ENCODE data around the gene PRKG1. TPM values are rescaled to one million over a fixed set of nuclear protein-coding genes. Genes with fewer than 3 reads are reported as not detected.
"Not testable (repeated sequence)": the region's sequence is repeated elsewhere in the genome, so short reads cannot be mapped to it uniquely, and the experiment has no call there.

The PRKG1 gene
- total and polyA plus RNA-seq, 7 donors: 4.5 to 49.0 (median 31.7) TPM

GRCh38 chr10:51758366-51758765 lies 684.1 kb downstream of the PRKG1 start:
- ATAC-seq: no peak
- Histone ChIP-seq H3K4me3 (no peak overlapping the region), H3K4me1 (no peaks in the 10 kb centered on the region), H3K9me3 (no peaks in the 10 kb centered on the region), H3K27me3 (ENCODE audit: insufficient read depth in 3 of 3, low read length in 2 of 3) (no peaks in the 10 kb centered on the region), H3K27ac (no peak overlapping the region), H3K36me3 (ENCODE audit: insufficient read depth in 1 of 2, low read depth in 1 of 2) (no peaks in the 10 kb centered on the region)
- TF ChIP-seq CTCF (IDR thresholded peaks at IDR 0.05): no peak
- no peak for DNase-seq
- intact Hi-C loops (cut with DNase I): no loop called here
- 49 to 68% (median 59%) methylated on average over 3 of the region's 3 CpGs for WGBS, 3 donors

- ATAC-seq; H3K9me3 ChIP-seq; intact Hi-C loops (cut with DNase I); H3K27ac ChIP-seq; H3K4me3 ChIP-seq; H3K27me3 ChIP-seq (ENCODE audit: insufficient read depth in 3 of 3, low read length in 2 of 3); H3K4me1 ChIP-seq; DNase-seq; H3K36me3 ChIP-seq (ENCODE audit: insufficient read depth in 1 of 2, low read depth in 1 of 2): not testable (repeated sequence)
- WGBS, 3 donors: 80 to 94% (median 83%) methylated on average over 1 of the region's 1 CpG
These were observed 684.6 kb downstream of the PRKG1 start for GRCh38 chr10:51758838-51759237.

- ATAC-seq (no peak), DNase-seq (no peak)
- H3K9me3 ChIP-seq: no peaks in the 10 kb centered on the region
- H3K36me3 ChIP-seq (ENCODE audit: insufficient read depth in 1 of 2, low read depth in 1 of 2): no peaks in the 10 kb centered on the region
- no peak overlapping the region for H3K27ac ChIP-seq
- no peak for TF ChIP-seq CTCF (IDR thresholded peaks at IDR 0.05)
- H3K27me3 ChIP-seq (ENCODE audit: insufficient read depth in 3 of 3, low read length in 2 of 3): no peaks in the 10 kb centered on the region
- intact Hi-C loops (cut with DNase I): no loop called here
- 67 to 72% (median 72%) methylated on average over 4 of the region's 4 CpGs for WGBS, 3 donors
- H3K4me3 ChIP-seq: no peak overlapping the region
- H3K4me1 ChIP-seq: no peaks in the 10 kb centered on the region
These were observed 685.7 kb downstream of the PRKG1 start for GRCh38 chr10:51759896-51760534.

- 96 to 99% (median 98%) methylated on average over 4 of the region's 4 CpGs for WGBS, 3 donors
- no peak for TF ChIP-seq CTCF (IDR thresholded peaks at IDR 0.05)
- H3K36me3 ChIP-seq (ENCODE audit: insufficient read depth in 1 of 2, low read depth in 1 of 2): no peaks in the 10 kb centered on the region
- no peak overlapping the region for H3K4me3 ChIP-seq
- ATAC-seq (no peak), DNase-seq (no peak)
- intact Hi-C loops (cut with DNase I): no loop called here
- H3K4me1 ChIP-seq: no peaks in the 10 kb centered on the region
- H3K9me3 ChIP-seq: no peaks in the 10 kb centered on the region
- H3K27ac ChIP-seq: no peak overlapping the region
- no peaks in the 10 kb centered on the region for H3K27me3 ChIP-seq (ENCODE audit: insufficient read depth in 3 of 3, low read length in 2 of 3)
These were observed 686.8 kb downstream of the PRKG1 start for GRCh38 chr10:51760864-51761640.

- intact Hi-C loops (cut with DNase I): no loop called here
- Histone ChIP-seq H3K4me3 (no peak overlapping the region), H3K36me3 (ENCODE audit: insufficient read depth in 1 of 2, low read depth in 1 of 2) (no peaks in the 10 kb centered on the region), H3K27ac (no peak overlapping the region), H3K27me3 (ENCODE audit: insufficient read depth in 3 of 3, low read length in 2 of 3) (no peaks in the 10 kb centered on the region), H3K9me3 (no peaks in the 10 kb centered on the region), H3K4me1 (no peaks in the 10 kb centered on the region)
- DNase-seq (no peak), ATAC-seq (no peak)
- no peak for TF ChIP-seq CTCF (IDR thresholded peaks at IDR 0.05)
These were observed 689.5 kb downstream of the PRKG1 start for GRCh38 chr10:51763746-51764145.
